Left lung (tissue), 10 donors: ENCODE data around the gene ZNF789. TPM values are rescaled to one million over a fixed set of nuclear protein-coding genes. Genes with fewer than 3 reads are reported as not detected.

Experiments used
- ATAC-seq: fragments of 200-7000 bp; cut with Tn5 transposase; one replicate; pipeline ENCODE4 v1.9.1; 2020; ENCODE audit warnings: moderate library complexity
- DNase-seq, 4 donors: peaks; one replicate each; pipeline ENCODE4 v3.0.0-alpha.2; 2013 to 2020
- H3K27ac ChIP-seq, 2 donors: fragments of 200-600 bp; sonication (generic) in 1 of 2; one replicate each; pipeline versions ENCODE4 v1.5.0 to v1.8.0; 2020 to 2021
- H3K27me3 ChIP-seq, 2 donors: fragments of 200-600 bp; sonication (generic) in 1 of 2; one replicate each; pipeline versions ENCODE4 v1.5.0 to v1.8.0; 2020 to 2021
- H3K36me3 ChIP-seq, 2 donors: fragments of 200-600 bp; sonication (generic) in 1 of 2; one replicate each; pipeline versions ENCODE4 v1.5.0 to v1.8.0; 2020 to 2021
- H3K4me1 ChIP-seq, 2 donors: fragments of 200-600 bp; one replicate each; pipeline ENCODE4 v1.8.0; 2021
- H3K4me3 ChIP-seq, 2 donors: fragments of 200-600 bp; sonication (generic) in 1 of 2; one replicate each; pipeline versions ENCODE4 v1.5.0 to v1.8.0; 2020 to 2021; ENCODE audit warnings: mild to moderate bottlenecking in 1 of 2
- H3K9me3 ChIP-seq, 2 donors: fragments of 200-600 bp; sonication (generic) in 1 of 2; one replicate each; pipeline versions ENCODE4 v1.5.0 to v1.8.0; 2020 to 2021
- CTCF ChIP-seq, 2 donors: fragments of 200-600 bp; sonication (generic) in 1 of 2; IDR thresholded peaks; one replicate each; pipeline versions ENCODE4 v1.5.0 to v1.8.0; 2021; ENCODE audit warnings: antibody characterized with exemption in 2 of 2
- intact Hi-C, 2 donors: fragments of 100-400 bp; cut with DNase I; formaldehyde crosslinking; loops; one replicate each; pipeline versions ENCODE4 v1.11.2 to v1.14.2; 2022
- polyA plus RNA-seq, 6 donors: library from polyadenylated mRNA; unstranded; fragments of 120-200 nt; gene quantifications; one replicate each; pipeline ENCODE4 v1.2.1, GENCODE V29; 2013; ENCODE audit not compliant: insufficient read length in 6 of 6
- total RNA-seq, 2 donors: library from RNA; stranded (reverse); fragmentation: NEBNext Ultra II Directional; extraction: Animal tissue kit (Norgen Biotek cat#: 25700); gene quantifications; one replicate each; pipeline ENCODE4 v1.2.1, GENCODE V29; 2021
- donor health status: DM: no; HTN: yes; CAD: no.
- donor health status: DM: no; HTN: no; CAD: no.

Gene ZNF789
- total and polyA plus RNA-seq, 8 donors = 8.5 to 59.5 (median 52.4) TPM

- Histone ChIP-seq H3K4me1 (no peaks in the 10 kb centered on the region), H3K27ac (no peak overlapping the region), H3K36me3 (peaks cover 0 to 65% of the 10 kb centered on the region in 2 donors), H3K4me3 (no peak overlapping the region), H3K9me3 (peaks cover 0 to 13% of the 10 kb centered on the region in 2 donors), H3K27me3 (no peaks in the 10 kb centered on the region)
- intact Hi-C loops = no loop called here
- TF ChIP-seq CTCF (IDR thresholded peaks at IDR 0.05) = no peak
- ATAC-seq (no peak), DNase-seq (no peak)
Measured at GRCh38 chr7:99489235-99489634, 16.5 kb downstream of the ZNF789 start.

GRCh38 chr7:99490878-99491277 is 18.2 kb downstream of the ZNF789 start:
- no peak for TF ChIP-seq CTCF (IDR thresholded peaks at IDR 0.05)
- no peak overlapping the region for H3K27ac ChIP-seq
- peaks cover 0 to 65% of the 10 kb centered on the region in 2 donors for H3K36me3 ChIP-seq
- intact Hi-C loops = no loop called here
- no peaks in the 10 kb centered on the region for H3K27me3 ChIP-seq
- H3K4me3 ChIP-seq = no peak overlapping the region
- ATAC-seq (no peak), DNase-seq (no peak)
- no peaks in the 10 kb centered on the region for H3K4me1 ChIP-seq
- H3K9me3 ChIP-seq = peaks cover 0 to 22% of the 10 kb centered on the region in 2 donors

GRCh38 chr7:99493823-99494222 is 21.1 kb downstream of the ZNF789 start:
- H3K4me3 ChIP-seq = no peak overlapping the region
- DNase-seq = no peak
- peaks cover 0 to 83% of the 10 kb centered on the region in 2 donors for H3K36me3 ChIP-seq
- peaks cover 11 to 26% of the 10 kb centered on the region in 2 donors for H3K4me1 ChIP-seq
- no peaks in the 10 kb centered on the region for H3K27me3 ChIP-seq
- H3K27ac ChIP-seq = no peak overlapping the region
- H3K9me3 ChIP-seq = peaks cover 0 to 22% of the 10 kb centered on the region in 2 donors
- no peak for ATAC-seq
- intact Hi-C loops = no loop called here
- TF ChIP-seq CTCF (IDR thresholded peaks at IDR 0.05) = no peak

GRCh38 chr7:99497766-99498545 is 25.3 kb downstream of the ZNF789 start:
- no peak for TF ChIP-seq CTCF (IDR thresholded peaks at IDR 0.05)
- Histone ChIP-seq H3K27me3 (no peaks in the 10 kb centered on the region), H3K4me3 (peak overlapping the region; percentile 97 to 98), H3K4me1 (peaks cover 12 to 38% of the 10 kb centered on the region in 2 donors), H3K36me3 (peaks cover 0 to 58% of the 10 kb centered on the region in 2 donors), H3K9me3 (peaks cover 0 to 22% of the 10 kb centered on the region in 2 donors), H3K27ac (no peak overlapping the region)
- no peak for DNase-seq
- ATAC-seq = no peak
- intact Hi-C loops = no loop called here

- Histone ChIP-seq H3K36me3 (peaks cover 0 to 52% of the 10 kb centered on the region in 2 donors), H3K27me3 (no peaks in the 10 kb centered on the region), H3K27ac (peak overlapping the region; percentile 97 to 99), H3K9me3 (peaks cover 0 to 16% of the 10 kb centered on the region in 2 donors), H3K4me1 (peaks cover 12 to 38% of the 10 kb centered on the region in 2 donors), H3K4me3 (peak overlapping the region; percentile 97 to 98)
- intact Hi-C loops = no loop called here
- DNase-seq = no peak
- no peak for ATAC-seq
- no peak for TF ChIP-seq CTCF (IDR thresholded peaks at IDR 0.05)
Measured at GRCh38 chr7:99498546-99498944, 25.9 kb downstream of the ZNF789 start.
